ENCODE measurements around the gene HAL. TPM values are rescaled to one million over a fixed set of nuclear protein-coding genes. Genes with fewer than 3 reads are reported as not detected.

The HAL gene
- total RNA-seq, 2 donors from 2014 or later = 0.52 TPM; not detected in 1

DNA sequence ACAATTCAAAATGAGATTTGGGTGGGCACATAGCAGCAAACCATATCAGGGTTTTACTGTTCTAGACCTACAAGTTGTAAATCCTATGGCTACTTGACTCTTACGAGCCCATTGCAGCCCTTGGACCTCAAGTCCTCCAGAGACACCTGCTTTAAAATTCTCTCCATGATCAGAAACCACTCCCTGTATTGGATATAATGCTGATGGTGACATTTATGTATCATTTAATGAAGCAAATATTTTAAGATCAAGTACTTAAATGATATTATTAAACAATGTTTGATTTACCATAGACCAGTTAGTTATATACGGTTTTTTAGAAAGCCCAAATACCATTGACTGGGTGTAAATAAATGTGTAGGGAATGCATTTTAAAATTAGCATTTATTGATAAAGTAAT, 28.8 kb downstream of the HAL start:
- Histone ChIP-seq H3K4me3 (no peak overlapping the region), H3K36me3 (replicated peaks in 1 of 2; ENCODE audit: insufficient read depth in 1 of 2, low read depth in 2 of 2) (no peaks in the 10 kb centered on the region), H3K27me3 (no peaks in the 10 kb centered on the region), H3K27ac (no peak overlapping the region), H3K9me3 (no peaks in the 10 kb centered on the region), H3K4me1 (no peaks in the 10 kb centered on the region)
- DNase-seq (no peak), ATAC-seq (no peak)
- WGBS, 2 donors = 92 to 93% methylated on average over 2 of the region's 2 CpGs
- TF ChIP-seq, protein P1, sequence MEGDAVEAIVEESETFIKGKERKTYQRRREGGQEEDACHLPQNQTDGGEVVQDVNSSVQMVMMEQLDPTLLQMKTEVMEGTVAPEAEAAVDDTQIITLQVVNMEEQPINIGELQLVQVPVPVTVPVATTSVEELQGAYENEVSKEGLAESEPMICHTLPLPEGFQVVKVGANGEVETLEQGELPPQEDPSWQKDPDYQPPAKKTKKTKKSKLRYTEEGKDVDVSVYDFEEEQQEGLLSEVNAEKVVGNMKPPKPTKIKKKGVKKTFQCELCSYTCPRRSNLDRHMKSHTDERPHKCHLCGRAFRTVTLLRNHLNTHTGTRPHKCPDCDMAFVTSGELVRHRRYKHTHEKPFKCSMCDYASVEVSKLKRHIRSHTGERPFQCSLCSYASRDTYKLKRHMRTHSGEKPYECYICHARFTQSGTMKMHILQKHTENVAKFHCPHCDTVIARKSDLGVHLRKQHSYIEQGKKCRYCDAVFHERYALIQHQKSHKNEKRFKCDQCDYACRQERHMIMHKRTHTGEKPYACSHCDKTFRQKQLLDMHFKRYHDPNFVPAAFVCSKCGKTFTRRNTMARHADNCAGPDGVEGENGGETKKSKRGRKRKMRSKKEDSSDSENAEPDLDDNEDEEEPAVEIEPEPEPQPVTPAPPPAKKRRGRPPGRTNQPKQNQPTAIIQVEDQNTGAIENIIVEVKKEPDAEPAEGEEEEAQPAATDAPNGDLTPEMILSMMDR (IDR thresholded peaks at IDR 0.05) = no peak
- TF ChIP-seq POLR2A (IDR thresholded peaks at IDR 0.05) = no peak
- intact Hi-C loops (cut with DNase I) = no loop called here

GRCh38 chr12:95966287-95966870, 29.8 kb downstream of the HAL start:
- no peaks in the 10 kb centered on the region for H3K36me3 ChIP-seq (replicated peaks in 1 of 2; ENCODE audit: insufficient read depth in 1 of 2, low read depth in 2 of 2)
- WGBS, 2 donors = 38 to 43% methylated on average over 7 of the region's 7 CpGs
- intact Hi-C loops (cut with DNase I) = no loop called here
- H3K9me3 ChIP-seq = no peaks in the 10 kb centered on the region
- no peak overlapping the region for H3K4me3 ChIP-seq
- no peak for ATAC-seq
- no peak for DNase-seq
- TF ChIP-seq POLR2A (IDR thresholded peaks at IDR 0.05) = no peak
- TF ChIP-seq, protein P1 (IDR thresholded peaks at IDR 0.05) = no peak
- no peaks in the 10 kb centered on the region for H3K27me3 ChIP-seq
- no peaks in the 10 kb centered on the region for H3K4me1 ChIP-seq
- H3K27ac ChIP-seq = no peak overlapping the region

DNA sequence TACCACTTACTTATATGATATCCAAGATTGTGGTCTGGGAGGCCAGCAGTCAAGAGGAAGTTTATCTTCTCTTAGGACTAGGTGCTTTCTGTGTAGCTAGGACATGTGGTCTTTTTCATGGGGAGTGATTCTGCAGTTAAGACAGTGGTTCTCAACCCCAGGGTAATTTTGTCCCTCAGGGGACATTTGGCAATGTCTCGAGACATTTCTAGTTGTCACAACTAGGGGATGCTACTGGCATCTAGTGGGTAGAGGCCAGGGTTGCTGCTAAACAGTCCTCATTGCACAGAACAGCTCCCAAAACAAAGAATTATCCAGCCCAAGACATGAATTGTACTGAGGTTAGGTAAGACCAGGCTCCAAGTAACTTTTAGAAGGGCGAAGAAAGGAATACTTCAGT, 33.0 kb downstream of the HAL start:
- no peak for ATAC-seq
- Histone ChIP-seq H3K4me1 (no peaks in the 10 kb centered on the region), H3K9me3 (no peaks in the 10 kb centered on the region), H3K27me3 (no peaks in the 10 kb centered on the region), H3K27ac (no peak overlapping the region), H3K4me3 (no peak overlapping the region), H3K36me3 (replicated peaks in 1 of 2; ENCODE audit: insufficient read depth in 1 of 2, low read depth in 2 of 2) (no peaks in the 10 kb centered on the region)
- intact Hi-C loops (cut with DNase I) = no loop called here
- DNase-seq = no peak
- WGBS, 2 donors = 77 to 81% methylated on average over 2 of the region's 2 CpGs
- no peak for TF ChIP-seq POLR2A (IDR thresholded peaks at IDR 0.05)
- TF ChIP-seq, protein P1 (IDR thresholded peaks at IDR 0.05) = no peak

DNA sequence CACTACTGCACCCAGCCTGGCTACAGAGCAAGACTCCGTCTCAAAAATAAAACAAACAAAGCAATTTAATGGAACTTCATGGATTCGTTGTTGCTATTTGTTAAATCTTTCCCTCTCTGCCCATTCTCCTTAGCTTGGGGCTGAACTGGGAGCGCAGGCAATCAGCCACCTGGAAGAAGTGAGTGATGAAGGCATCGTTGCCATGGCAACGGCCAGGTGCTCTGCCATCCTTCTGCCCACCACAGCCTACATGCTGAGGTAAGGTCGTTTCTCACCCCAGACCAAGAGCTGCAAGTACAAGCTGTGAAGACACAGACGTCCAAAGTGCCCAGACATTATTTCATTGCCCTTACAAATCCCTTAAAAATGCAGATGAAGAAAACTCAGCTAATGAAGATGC, 33.9 kb downstream of the HAL start:
- Histone ChIP-seq H3K27me3 (no peaks in the 10 kb centered on the region), H3K27ac (no peak overlapping the region), H3K36me3 (replicated peaks in 1 of 2; ENCODE audit: insufficient read depth in 1 of 2, low read depth in 2 of 2) (no peaks in the 10 kb centered on the region), H3K9me3 (no peaks in the 10 kb centered on the region), H3K4me1 (no peaks in the 10 kb centered on the region), H3K4me3 (no peak overlapping the region)
- TF ChIP-seq, protein P1 (IDR thresholded peaks at IDR 0.05) = no peak
- no peak for TF ChIP-seq POLR2A (IDR thresholded peaks at IDR 0.05)
- intact Hi-C loops (cut with DNase I) = no loop called here
- ATAC-seq (no peak), DNase-seq (no peak)
- WGBS, 2 donors = 49 to 58% methylated on average over 7 of the region's 7 CpGs

DNA sequence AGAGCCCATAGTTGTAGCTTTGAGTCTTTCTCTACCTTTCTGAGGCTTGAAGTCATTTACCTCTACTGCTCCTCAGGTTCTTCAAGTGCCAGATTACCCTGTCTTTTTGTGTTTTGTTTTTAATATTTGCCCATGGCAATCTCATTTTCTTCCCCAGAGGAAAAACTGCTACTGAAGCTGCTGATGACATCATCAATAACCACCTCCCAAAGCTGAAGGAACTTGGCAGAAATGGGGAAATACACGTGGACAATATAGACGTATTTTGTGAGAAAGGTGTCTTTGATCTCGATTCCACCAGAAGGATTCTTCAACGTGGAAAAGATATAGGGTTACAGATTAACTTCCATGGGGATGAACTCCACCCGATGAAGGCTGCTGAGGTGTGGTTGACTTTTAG, 35.9 kb downstream of the HAL start:
- 33 to 41% methylated on average over 5 of the region's 5 CpGs for WGBS, 2 donors
- DNase-seq (no peak), ATAC-seq (no peak)
- Histone ChIP-seq H3K4me1 (no peaks in the 10 kb centered on the region), H3K9me3 (no peaks in the 10 kb centered on the region), H3K27ac (no peak overlapping the region), H3K4me3 (no peak overlapping the region), H3K36me3 (replicated peaks in 1 of 2; ENCODE audit: insufficient read depth in 1 of 2, low read depth in 2 of 2) (no peaks in the 10 kb centered on the region), H3K27me3 (no peaks in the 10 kb centered on the region)
- TF ChIP-seq POLR2A (IDR thresholded peaks at IDR 0.05) = no peak
- TF ChIP-seq, protein P1 (IDR thresholded peaks at IDR 0.05) = no peak
- intact Hi-C loops (cut with DNase I) = no loop called here
